Adrenal gland (tissue), 5 donors: ENCODE measurements around the gene ADRB1.

Experiments
- CTCF ChIP-seq, 6 experiments: fragments of 450-650 bp in 4 of 6; fragments of 200-600 bp in 2 of 6; sonication (generic) in 1 of 6; IDR thresholded peaks; 1 replicate in 5 of 6; 2 replicates in 1 of 6; pipeline versions ENCODE4 v1.5.1 to v1.8.0; 2016 to 2021; ENCODE audit warnings: antibody characterized with exemption in 6 of 6, mild to moderate bottlenecking in 2 of 6, moderate library complexity in 1 of 6
- POLR2A ChIP-seq, 2 donors: fragments of 450-650 bp; IDR thresholded peaks; one replicate each; pipeline ENCODE4 v1.6.1; 2017; ENCODE audit warnings: antibody characterized with exemption in 2 of 2, mild to moderate bottlenecking in 2 of 2, moderate library complexity in 1 of 2
- donor health status: DM: no; HTN: no; CAD: no.

- no peak for TF ChIP-seq CTCF (IDR thresholded peaks at IDR 0.05)
- TF ChIP-seq POLR2A (IDR thresholded peaks at IDR 0.05) = no peak
These were observed 35.8 kb downstream of the ADRB1 start for GRCh38 chr10:114079421-114079820.
